IPS-15b (cell line): ENCODE results near the gene PDE6D.

Experiments
- H3K27me3 ChIP-seq: one replicate; pipeline ENCODE4 v1.6.1; 2013; ENCODE audit warnings: low read length; ENCODE audit not compliant: control insufficient read depth, insufficient read depth
- H3K36me3 ChIP-seq: one replicate; pipeline ENCODE4 v1.6.1; 2013; ENCODE audit warnings: low read length; ENCODE audit not compliant: control insufficient read depth, insufficient read depth
- H3K4me1 ChIP-seq: one replicate; pipeline ENCODE4 v1.6.1; 2013; ENCODE audit warnings: mild to moderate bottlenecking, low read length; ENCODE audit not compliant: control insufficient read depth, insufficient read depth
- H3K4me3 ChIP-seq: one replicate; pipeline ENCODE4 v1.5.1; 2013; ENCODE audit warnings: low read depth, low read length
- H3K9ac ChIP-seq: one replicate; pipeline ENCODE4 v1.6.1; 2013; ENCODE audit warnings: low read depth, mild to moderate bottlenecking, low read length
- H3K9me3 ChIP-seq: one replicate; pipeline ENCODE4 v1.6.1; 2013; ENCODE audit warnings: mild to moderate bottlenecking, low read length; ENCODE audit not compliant: control insufficient read depth, insufficient read depth

PDE6D gene

GRCh38 chr2:231794383-231794782 lies 13.3 kb upstream of the PDE6D start:
- no peaks in the 10 kb centered on the region for H3K27me3 ChIP-seq
- no peaks in the 10 kb centered on the region for H3K9me3 ChIP-seq
- H3K36me3 ChIP-seq = peaks cover 20% of the 10 kb centered on the region

GRCh38 chr2:231791107-231791506 lies 10.0 kb upstream of the PDE6D start:
- H3K27me3 ChIP-seq = no peaks in the 10 kb centered on the region
- no peak overlapping the region for H3K4me3 ChIP-seq
- H3K4me1 ChIP-seq = no peaks in the 10 kb centered on the region
- H3K9me3 ChIP-seq = no peaks in the 10 kb centered on the region
- no peak overlapping the region for H3K9ac ChIP-seq
- peaks cover 18% of the 10 kb centered on the region for H3K36me3 ChIP-seq

More at GRCh38 chr2:231794383-231794782, 13.3 kb upstream of the PDE6D start:
- H3K4me3 ChIP-seq = no peak overlapping the region
- no peaks in the 10 kb centered on the region for H3K4me1 ChIP-seq
- H3K9ac ChIP-seq = no peak overlapping the region

- Histone ChIP-seq H3K9me3 (no peaks in the 10 kb centered on the region), H3K4me1 (peaks cover 2% of the 10 kb centered on the region), H3K4me3 (peak overlapping the region; percentile 89), H3K27me3 (no peaks in the 10 kb centered on the region), H3K9ac (peak overlapping the region; percentile 49), H3K36me3 (peaks cover 3% of the 10 kb centered on the region)
Measured at GRCh38 chr2:231786917-231787292, 5.8 kb upstream of the PDE6D start.

GRCh38 chr2:231786177-231786916 lies 5.3 kb upstream of the PDE6D start, which contains the start of gene COPS7B:
TSS of gene COPS7B (plus strand) at chr2:231786445. CDS start at chr2:231788571, 2,126 bp downstream.
- Histone ChIP-seq H3K4me3 (peak within 1 kb of the TSS; percentile 89), H3K9ac (peak within 1 kb of the TSS; percentile 88), H3K27me3 (no peaks in the 10 kb centered on the region), H3K4me1 (peaks cover 2% of the 10 kb centered on the region), H3K36me3 (no peaks in the 10 kb centered on the region), H3K9me3 (no peaks in the 10 kb centered on the region)

GRCh38 chr2:231785822-231786176 lies 4.7 kb upstream of the PDE6D start:
- no peaks in the 10 kb centered on the region for H3K9me3 ChIP-seq
- no peaks in the 10 kb centered on the region for H3K27me3 ChIP-seq
- no peaks in the 10 kb centered on the region for H3K36me3 ChIP-seq
- H3K4me3 ChIP-seq = peak overlapping the region; percentile 89
- peaks cover 2% of the 10 kb centered on the region for H3K4me1 ChIP-seq
- peak overlapping the region; percentile 88 for H3K9ac ChIP-seq

GRCh38 chr2:231785413-231785812 lies 4.3 kb upstream of the PDE6D start:
- Histone ChIP-seq H3K9me3 (no peaks in the 10 kb centered on the region), H3K4me1 (peaks cover 2% of the 10 kb centered on the region), H3K4me3 (peak overlapping the region; percentile 89), H3K27me3 (no peaks in the 10 kb centered on the region), H3K36me3 (no peaks in the 10 kb centered on the region), H3K9ac (no peak overlapping the region)

GRCh38 chr2:231781798-231782726 lies 980 bp upstream of the PDE6D start:
- H3K9ac ChIP-seq = no peak overlapping the region
- no peaks in the 10 kb centered on the region for H3K36me3 ChIP-seq
- H3K27me3 ChIP-seq = peaks cover 2% of the 10 kb centered on the region
- peaks cover 8% of the 10 kb centered on the region for H3K4me1 ChIP-seq
- H3K4me3 ChIP-seq = peak overlapping the region; percentile 84
- H3K9me3 ChIP-seq = no peaks in the 10 kb centered on the region

- Histone ChIP-seq H3K4me3 (peak overlapping the region; percentile 84), H3K27me3 (peaks cover 2% of the 10 kb centered on the region), H3K36me3 (no peaks in the 10 kb centered on the region), H3K9ac (no peak overlapping the region), H3K9me3 (no peaks in the 10 kb centered on the region), H3K4me1 (peaks cover 8% of the 10 kb centered on the region)
Measured at GRCh38 chr2:231780123-231780908, 766 bp downstream of the PDE6D start.

- Histone ChIP-seq H3K4me3 (no peak overlapping the region), H3K36me3 (no peaks in the 10 kb centered on the region), H3K4me1 (peaks cover 3% of the 10 kb centered on the region), H3K9me3 (no peaks in the 10 kb centered on the region), H3K9ac (no peak overlapping the region), H3K27me3 (no peaks in the 10 kb centered on the region)
Measured at GRCh38 chr2:231769170-231770136, 11.6 kb downstream of the PDE6D start.

GRCh38 chr2:231765496-231765929 lies 15.6 kb downstream of the PDE6D start:
- Histone ChIP-seq H3K4me3 (no peak overlapping the region), H3K27me3 (no peaks in the 10 kb centered on the region), H3K36me3 (no peaks in the 10 kb centered on the region), H3K4me1 (peaks cover 3% of the 10 kb centered on the region), H3K9ac (no peak overlapping the region), H3K9me3 (no peaks in the 10 kb centered on the region)
